Testis (tissue), 3 donors: ENCODE measurements around the gene NPL. TPM values are rescaled to one million over a fixed set of nuclear protein-coding genes. Genes with fewer than 3 reads are reported as not detected.

Experiments
- DNase-seq: peaks from one replicate; pipeline ENCODE4 v3.0.0-alpha.2; 2019
- H3K27ac ChIP-seq, 2 donors: fragments of 200-600 bp; sonication (generic); one replicate each; pipeline ENCODE4 v1.5.1; 2019
- H3K27me3 ChIP-seq: fragments of 200-600 bp; sonication (generic); one replicate; pipeline ENCODE4 v1.5.1; 2019
- H3K36me3 ChIP-seq: fragments of 200-600 bp; sonication (generic); one replicate; pipeline ENCODE4 v1.5.1; 2017; ENCODE audit warnings: low read depth; ENCODE audit errors: missing control alignments
- H3K4me1 ChIP-seq: fragments of 200-600 bp; sonication (generic); one replicate; pipeline ENCODE4 v1.5.1; 2019
- H3K4me3 ChIP-seq, 2 donors: fragments of 200-600 bp; sonication (generic); one replicate each; pipeline ENCODE4 v1.5.1; 2017 to 2019
- H3K9me3 ChIP-seq: fragments of 200-600 bp; sonication (generic); one replicate; pipeline ENCODE4 v1.5.1; 2017
- POLR2A ChIP-seq: fragments of 450-650 bp; IDR thresholded peaks from one replicate; pipeline ENCODE4 v1.6.1; 2017; ENCODE audit warnings: antibody characterized with exemption, mild to moderate bottlenecking, moderate library complexity
- WGBS, 2 donors: methylation state at CpG; one replicate each; pipeline ENCODE4 v1.1.5; 2018; 5-methylcytosine and 5-hydroxymethylcytosine counted together
- intact Hi-C: fragments of 100-400 bp; cut with DNase I; formaldehyde crosslinking; loops from one replicate; pipeline ENCODE4 v1.15.1; 2023; ENCODE audit warnings: low total_unique reads
- polyA plus RNA-seq: library from polyadenylated mRNA; stranded (reverse); fragments of 350-450 nt; fragmentation: Illumina TruSeq; extraction: RNeasy Lipid Tissue Mini Kit (QIAGEN cat#74804); gene quantifications from one replicate; pipeline ENCODE4 v1.2.3, GENCODE V29; 2014; ENCODE audit warnings: low read depth, low replicate concordance; ENCODE audit not compliant: insufficient read depth
- total RNA-seq, 2 donors: library from RNA; depleted of rRNA; stranded (reverse); fragments of >200 nt; gene quantifications; one replicate each; pipeline ENCODE4 v1.2.3, GENCODE V29; 2016
- TF ChIP-seq, protein P1 (sequence below), 3 experiments: fragments of 450-650 bp in 2 of 3; fragments of 200-600 bp in 1 of 3; sonication (generic) in 1 of 3; IDR thresholded peaks; one replicate each; pipeline ENCODE4 v1.5.1; 2016 to 2019; ENCODE audit warnings: antibody characterized with exemption in 3 of 3, mild to moderate bottlenecking in 2 of 3, moderate library complexity in 1 of 3

Gene NPL
- total and polyA plus RNA-seq, 3 donors from 2014 or later: 11.1 to 22.5 (median 21.6) TPM

GRCh38 chr1:182875889-182876288, 86.3 kb downstream of the NPL start:
- Histone ChIP-seq H3K9me3 (no peaks in the 10 kb centered on the region), H3K4me3 (no peak overlapping the region), H3K27me3 (no peaks in the 10 kb centered on the region), H3K4me1 (no peaks in the 10 kb centered on the region), H3K27ac (no peak overlapping the region), H3K36me3 (peaks cover 6% of the 10 kb centered on the region)
- TF ChIP-seq, protein P1, sequence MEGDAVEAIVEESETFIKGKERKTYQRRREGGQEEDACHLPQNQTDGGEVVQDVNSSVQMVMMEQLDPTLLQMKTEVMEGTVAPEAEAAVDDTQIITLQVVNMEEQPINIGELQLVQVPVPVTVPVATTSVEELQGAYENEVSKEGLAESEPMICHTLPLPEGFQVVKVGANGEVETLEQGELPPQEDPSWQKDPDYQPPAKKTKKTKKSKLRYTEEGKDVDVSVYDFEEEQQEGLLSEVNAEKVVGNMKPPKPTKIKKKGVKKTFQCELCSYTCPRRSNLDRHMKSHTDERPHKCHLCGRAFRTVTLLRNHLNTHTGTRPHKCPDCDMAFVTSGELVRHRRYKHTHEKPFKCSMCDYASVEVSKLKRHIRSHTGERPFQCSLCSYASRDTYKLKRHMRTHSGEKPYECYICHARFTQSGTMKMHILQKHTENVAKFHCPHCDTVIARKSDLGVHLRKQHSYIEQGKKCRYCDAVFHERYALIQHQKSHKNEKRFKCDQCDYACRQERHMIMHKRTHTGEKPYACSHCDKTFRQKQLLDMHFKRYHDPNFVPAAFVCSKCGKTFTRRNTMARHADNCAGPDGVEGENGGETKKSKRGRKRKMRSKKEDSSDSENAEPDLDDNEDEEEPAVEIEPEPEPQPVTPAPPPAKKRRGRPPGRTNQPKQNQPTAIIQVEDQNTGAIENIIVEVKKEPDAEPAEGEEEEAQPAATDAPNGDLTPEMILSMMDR (IDR thresholded peaks at IDR 0.05): no peak
- TF ChIP-seq POLR2A: no peak
- intact Hi-C loops: no loop called here
- WGBS, 2 donors: 91 to 92% methylated on average over 2 of the region's 2 CpGs
- DNase-seq: no peak

DNA sequence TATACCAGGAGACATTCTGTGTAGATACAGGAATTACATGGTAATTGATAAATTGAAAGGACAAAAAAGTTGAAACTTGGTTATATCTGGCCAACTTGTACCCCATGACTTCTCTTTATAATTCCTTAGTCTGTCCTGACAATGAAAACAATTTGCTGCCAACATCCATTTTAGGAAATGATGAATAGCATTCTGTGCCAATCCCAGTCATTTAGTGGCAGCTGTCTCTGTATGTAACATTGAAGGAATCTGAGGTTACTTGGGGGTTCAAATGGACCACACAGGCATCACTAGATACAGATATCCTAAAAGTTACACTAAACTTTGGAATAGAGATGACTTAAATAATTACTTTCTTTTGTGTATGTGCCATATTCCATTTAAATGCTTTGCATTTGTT, 87.8 kb downstream of the NPL start:
- Histone ChIP-seq H3K9me3 (no peaks in the 10 kb centered on the region), H3K27ac (no peak overlapping the region), H3K4me1 (no peaks in the 10 kb centered on the region), H3K4me3 (no peak overlapping the region), H3K27me3 (no peaks in the 10 kb centered on the region), H3K36me3 (peaks cover 6% of the 10 kb centered on the region)
- no peak for DNase-seq
- intact Hi-C loops: no loop called here
- TF ChIP-seq POLR2A: no peak
- TF ChIP-seq, protein P1 (IDR thresholded peaks at IDR 0.05): no peak

DNA sequence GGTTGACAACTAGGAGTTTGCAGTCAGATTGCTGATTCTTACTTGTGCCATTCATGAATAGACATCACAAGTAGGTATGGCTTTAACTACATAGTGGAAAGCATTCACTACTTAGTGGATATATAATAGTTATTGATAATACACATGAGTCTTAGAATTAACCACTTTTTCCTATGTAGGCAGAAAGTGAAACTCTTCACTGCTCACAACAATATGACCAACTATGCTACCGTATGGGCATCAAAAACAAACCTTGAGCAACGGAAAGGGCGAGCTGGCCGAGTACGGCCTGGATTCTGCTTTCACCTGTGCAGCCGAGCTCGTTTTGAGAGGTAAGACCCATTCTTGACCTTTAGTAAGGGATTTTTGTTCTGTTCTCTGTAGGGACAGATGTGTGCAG, 88.3 kb downstream of the NPL start:
- Histone ChIP-seq H3K36me3 (peaks cover 6% of the 10 kb centered on the region), H3K27me3 (no peaks in the 10 kb centered on the region), H3K4me3 (no peak overlapping the region), H3K9me3 (no peaks in the 10 kb centered on the region), H3K27ac (no peak overlapping the region), H3K4me1 (no peaks in the 10 kb centered on the region)
- TF ChIP-seq, protein P1 (IDR thresholded peaks at IDR 0.05): no peak
- no peak for TF ChIP-seq POLR2A
- 96 to 98% methylated on average over 7 of the region's 7 CpGs for WGBS, 2 donors
- intact Hi-C loops: no loop called here
- DNase-seq: no peak

Other genes starting within 250 kb of the NPL start
- gene RNASEL, start 200.5 kb upstream of the NPL start, total RNA-seq: 1 to 10 TPM; 5.4 to 7.5 TPM
- 4.7 TPM for gene RNASEL, start 200.5 kb upstream of the NPL start, polyA plus RNA-seq
- gene RGS16, start 185.4 kb upstream of the NPL start, total RNA-seq: 1 to 10 TPM in 1 of 2 donors, under 1 TPM in 1; 0.93 to 1.3 TPM
- 3.2 TPM for gene RGS16, start 185.4 kb upstream of the NPL start, polyA plus RNA-seq
- 1 to 10 TPM; 2.5 to 3.1 TPM for gene RGS8, start 105.2 kb upstream of the NPL start, total RNA-seq
- gene RGS8, start 105.2 kb upstream of the NPL start, polyA plus RNA-seq: 2.4 TPM
- 100 to 1,000 TPM; 117 to 139 TPM for gene DHX9, start 49.6 kb downstream of the NPL start, total RNA-seq
- 163 TPM for gene DHX9, start 49.6 kb downstream of the NPL start, polyA plus RNA-seq
- 100 to 1,000 TPM; 106 to 132 TPM for gene SHCBP1L, start 163.4 kb downstream of the NPL start, total RNA-seq
- gene SHCBP1L, start 163.4 kb downstream of the NPL start, polyA plus RNA-seq: 254 TPM
- gene LAMC1, start 233.6 kb downstream of the NPL start, total RNA-seq: 100 to 1,000 TPM; 106 to 112 TPM
- 64.5 TPM for gene LAMC1, start 233.6 kb downstream of the NPL start, polyA plus RNA-seq